H1 (cell line): ENCODE data around the gene ARNT2. TPM values are rescaled to one million over a fixed set of nuclear protein-coding genes. Genes with fewer than 3 reads are reported as not detected.

Experiments used
- CHD7 ChIP-seq: fragments of 300-600 bp; sonication (generic); IDR thresholded peaks from 2 replicates; pipeline ENCODE4 v1.7.1; 2012; ENCODE audit warnings: low read length, moderate library complexity, mild to moderate bottlenecking, inconsistent platforms; ENCODE audit not compliant: insufficient replicate concordance
- SRF ChIP-seq: IDR thresholded peaks from 2 replicates; pipeline ENCODE4 v1.6.1; 2011; ENCODE audit warnings: mild to moderate bottlenecking, low read depth, low read length, moderate library complexity
- TAF1 ChIP-seq: IDR thresholded peaks from 2 replicates; pipeline ENCODE4 v1.6.1; 2011; ENCODE audit warnings: mild to moderate bottlenecking, low read depth, low read length
- polyA plus RNA-seq, 7 experiments: library from polyadenylated mRNA; depleted of rRNA in 3 of 7; stranded (reverse) in 5 of 7; unstranded in 2 of 7; fragments of >200 nt in 5 of 7; fragments of 200-250 nt in 2 of 7; gene quantifications; 1 replicate in 5 of 7; 2 replicates in 1 of 7; 4 replicates in 1 of 7; pipeline versions ENCODE4 v1.2.1 to v1.2.3, GENCODE V29; 2011 to 2013; ENCODE audit warnings: missing spikeins in 2 of 7, mixed read lengths in 2 of 7
- total RNA-seq: library from RNA; stranded (reverse); fragmentation: NEBNext Ultra II Directional; extraction: Animal tissue kit (Norgen Biotek cat#: 25700); gene quantifications from 2 replicates; pipeline ENCODE4 v1.2.1, GENCODE V29; 2021

The ARNT2 gene
- total and polyA plus RNA-seq, 2 of the 8 experiments (the other 6 are each of a cell fraction or from before 2014, with no cell fraction given): 9.5 to 14.6 TPM

- TF ChIP-seq CHD7: no peak
- TF ChIP-seq TAF1: no peak
- TF ChIP-seq SRF: no peak
Measured at GRCh38 chr15:80497221-80497620, 93.0 kb downstream of the ARNT2 start (continued).
